ENCODE data around the gene KMO.

The KMO gene

GRCh38 chr1:241642593-241642944 lies 110.4 kb downstream of the KMO start:
- DNase-seq (ENCODE audit: low read depth), result no peak
- no peak overlapping the region for H3K4me3 ChIP-seq (ENCODE audit: low read depth, low read length)
- no peak for TF ChIP-seq CTCF (IDR thresholded peaks at IDR 0.05; ENCODE audit: low read depth, low read length, missing control alignments)
- in situ Hi-C loops (cut with HindIII; ENCODE audit: low sequenced_read_pairs), result no loop called here

- no peak for TF ChIP-seq CTCF (IDR thresholded peaks at IDR 0.05; ENCODE audit: low read depth, low read length, missing control alignments)
- no peak overlapping the region for H3K4me3 ChIP-seq (ENCODE audit: low read depth, low read length)
- in situ Hi-C loops (cut with HindIII; ENCODE audit: low sequenced_read_pairs), result no loop called here
- no peak for DNase-seq (ENCODE audit: low read depth)
Observed at GRCh38 chr1:241644259-241644658, 112.1 kb downstream of the KMO start.

GRCh38 chr1:241645199-241645598 lies 113.0 kb downstream of the KMO start:
- TF ChIP-seq CTCF (IDR thresholded peaks at IDR 0.05; ENCODE audit: low read depth, low read length, missing control alignments), result no peak
- no peak overlapping the region for H3K4me3 ChIP-seq (ENCODE audit: low read depth, low read length)
- in situ Hi-C loops (cut with HindIII; ENCODE audit: low sequenced_read_pairs), result loop anchor here (5.0 kb wide), 1 partner anchor 37 kb away; no protein-coding TSS in a partner anchor
- no peak for DNase-seq (ENCODE audit: low read depth)

Data from astrocyte of the cerebellum (primary cell).